GM19463 (cell line): Measurements from ENCODE around the gene LIG4.
A peak's percentile ranks its signal among the peaks of the same experiment; 100 is the strongest.

Experiments
- ATAC-seq: cut with Tn5 transposase; IDR thresholded peaks from one replicate; pipeline ENCODE4 v1.9.1; 2021; ENCODE audit warnings: mild to moderate bottlenecking, moderate library complexity; ENCODE audit not compliant: unreplicated experiment

LIG4 gene

DNA sequence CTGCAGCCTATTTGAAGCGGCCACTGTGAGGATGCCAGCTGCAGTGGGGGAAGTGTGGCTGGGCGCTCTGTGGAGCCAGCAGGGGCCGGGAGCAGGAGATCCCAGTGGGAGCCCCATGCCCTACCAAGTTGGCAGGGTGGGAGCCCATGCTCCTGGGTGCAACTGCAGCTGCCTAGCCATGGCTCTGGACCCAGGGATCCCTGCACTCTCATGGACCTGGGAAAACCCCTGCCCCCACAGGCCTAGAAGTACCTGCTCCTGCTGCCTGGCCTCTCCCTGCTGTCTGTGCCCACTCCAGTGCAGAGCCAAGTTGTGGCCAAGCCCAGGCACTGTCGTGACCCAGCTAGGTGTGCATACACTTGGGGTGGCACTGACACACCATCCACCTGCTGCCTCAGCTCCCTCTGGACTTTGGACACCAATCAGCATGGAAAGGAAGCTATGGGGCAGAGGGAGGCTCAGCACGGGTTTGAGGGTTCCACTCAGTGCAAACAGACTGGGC lies 20.9 kb downstream of the LIG4 start:
- no peak for ATAC-seq

DNA sequence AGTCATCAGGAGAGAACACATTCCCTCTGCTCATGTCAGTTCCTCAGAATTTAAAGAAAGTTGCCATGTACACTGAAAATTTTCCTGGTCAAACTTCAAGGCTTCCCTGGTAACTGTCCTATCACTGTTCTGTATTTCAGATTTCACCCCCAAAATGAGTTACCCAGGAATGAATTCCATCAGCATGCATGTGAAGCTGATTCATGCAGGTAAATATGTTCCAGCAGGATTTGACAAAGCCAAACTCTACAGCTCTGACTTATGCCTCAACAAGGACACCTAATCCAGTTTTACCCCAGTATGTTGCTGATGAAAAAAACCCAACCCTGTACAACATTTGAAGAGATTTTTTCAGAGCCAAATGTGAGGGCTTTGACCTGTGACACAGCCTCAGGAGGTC lies 21.5 kb downstream of the LIG4 start:
- no peak for ATAC-seq

DNA sequence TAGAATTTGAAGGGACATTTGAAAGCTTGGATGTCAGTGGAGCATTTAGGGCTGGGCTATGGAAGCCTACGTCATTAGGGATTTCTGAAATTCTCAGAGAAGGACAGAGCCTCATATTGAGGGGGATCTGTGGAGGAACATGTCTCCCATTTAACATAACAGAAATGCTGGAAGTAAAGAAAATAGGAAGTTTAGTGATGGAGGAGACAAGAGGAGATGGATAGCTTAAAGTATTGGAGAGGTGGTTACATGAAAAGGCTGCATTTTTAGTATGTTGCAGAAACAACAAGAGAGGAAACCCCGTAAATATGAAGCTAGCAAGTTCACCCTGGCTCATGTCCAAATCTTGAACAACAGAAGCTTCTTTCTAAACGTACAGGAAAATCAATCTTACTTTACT lies 24.4 kb downstream of the LIG4 start:
- ATAC-seq = no peak

DNA sequence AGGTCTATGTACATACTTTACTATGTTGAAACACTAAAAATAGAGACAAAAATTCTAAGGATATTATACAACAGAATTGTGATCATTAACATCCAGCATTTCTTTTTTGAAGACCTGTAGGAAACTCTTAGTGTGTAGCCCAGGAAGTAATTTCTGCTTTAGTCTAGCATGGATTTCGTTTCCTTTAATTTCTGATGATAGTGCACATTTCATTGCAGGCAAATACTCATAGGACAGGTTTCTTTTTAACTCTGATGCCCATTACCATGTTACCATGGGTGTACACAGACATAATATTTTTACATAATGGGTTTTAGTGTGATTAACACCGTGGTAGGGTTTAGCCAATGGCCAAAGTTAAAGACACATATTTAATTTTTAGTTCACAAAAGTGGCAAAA lies 27.1 kb downstream of the LIG4 start:
- no peak for ATAC-seq

DNA sequence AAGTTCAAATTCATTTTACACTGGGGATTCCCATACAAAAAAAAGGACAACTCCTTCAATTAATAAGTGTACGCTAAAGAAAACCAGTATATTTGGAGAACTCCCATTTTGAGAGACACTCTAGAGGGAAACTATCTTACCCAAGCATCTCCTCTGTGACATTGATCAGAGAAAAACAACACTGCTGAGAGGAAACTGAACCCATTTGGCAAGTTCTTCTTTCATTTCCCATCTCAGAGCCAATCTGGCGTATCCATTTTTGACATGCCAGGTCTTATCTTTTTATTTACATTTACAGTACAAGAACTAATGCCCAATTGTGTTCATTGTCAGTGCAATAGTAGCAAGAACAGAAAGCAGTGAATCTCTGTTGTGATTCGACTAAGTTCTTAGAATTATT lies 30.1 kb downstream of the LIG4 start:
- ATAC-seq = no peak

DNA sequence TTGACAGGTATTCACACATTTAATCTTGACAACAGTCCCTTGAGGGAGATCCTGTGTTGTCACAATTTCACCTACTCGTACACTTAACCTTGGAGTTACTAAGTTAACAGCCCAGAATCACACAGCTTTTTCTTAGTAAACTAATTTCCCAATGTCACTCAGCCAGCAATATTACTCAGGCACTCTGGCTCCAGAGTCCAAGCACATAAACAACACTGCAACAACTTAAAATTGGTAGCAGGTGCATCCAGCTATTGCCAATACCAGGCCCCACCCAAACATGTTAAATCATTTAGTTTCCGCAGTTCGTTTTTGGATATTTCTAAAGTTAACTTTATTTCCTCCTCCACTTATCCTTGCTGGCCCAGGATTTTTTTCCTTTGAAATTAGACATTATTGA lies 32.7 kb downstream of the LIG4 start:
- ATAC-seq = no peak

DNA sequence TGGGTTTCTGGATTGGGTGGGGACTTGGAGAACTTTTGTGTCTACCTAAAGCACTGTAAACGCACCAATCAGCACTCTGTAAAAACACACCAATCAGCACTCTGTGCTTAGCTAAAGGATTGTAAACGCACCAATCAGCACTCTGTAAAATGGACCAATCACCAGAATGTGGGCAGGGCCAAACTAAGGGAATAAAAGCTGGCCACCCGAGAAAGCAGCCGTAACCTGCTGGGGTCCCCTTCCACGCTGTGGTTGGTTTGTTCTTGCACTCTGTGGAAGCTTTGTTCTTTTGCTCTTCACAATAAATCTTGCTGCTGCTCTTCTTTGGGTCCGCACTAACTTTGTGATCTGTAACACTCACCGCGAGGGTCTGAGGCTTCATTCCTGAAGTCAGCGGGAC lies 37.3 kb downstream of the LIG4 start:
- ATAC-seq = no peak

DNA sequence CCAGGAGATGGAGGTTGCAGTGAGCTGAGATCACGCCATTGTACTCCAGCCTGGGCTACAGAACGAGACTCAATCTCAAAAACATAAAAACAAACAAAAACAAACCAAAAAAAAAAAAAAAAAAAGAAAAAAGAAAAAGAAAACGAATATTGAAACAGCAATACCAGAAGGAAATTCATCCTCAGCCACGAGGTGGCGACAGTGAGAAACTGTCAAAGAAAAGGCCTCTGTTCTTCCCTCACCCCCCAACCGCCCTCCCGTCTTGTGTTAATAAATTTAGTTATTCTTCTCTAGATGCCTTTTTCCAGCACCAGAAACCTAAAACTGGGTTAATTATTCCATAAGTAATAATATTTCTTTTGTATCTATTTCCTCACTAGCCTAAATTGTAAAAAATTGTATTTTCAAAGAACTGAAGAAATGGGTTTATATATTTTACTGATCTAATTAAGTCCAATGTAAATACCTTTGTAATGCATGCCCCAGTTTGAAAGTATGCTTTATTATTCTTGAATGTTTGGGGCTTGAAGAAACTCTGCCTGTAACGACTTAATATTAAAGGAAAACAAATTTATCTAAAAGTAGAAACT lies 38.6 kb downstream of the LIG4 start:
- ATAC-seq = peak; percentile 68

DNA sequence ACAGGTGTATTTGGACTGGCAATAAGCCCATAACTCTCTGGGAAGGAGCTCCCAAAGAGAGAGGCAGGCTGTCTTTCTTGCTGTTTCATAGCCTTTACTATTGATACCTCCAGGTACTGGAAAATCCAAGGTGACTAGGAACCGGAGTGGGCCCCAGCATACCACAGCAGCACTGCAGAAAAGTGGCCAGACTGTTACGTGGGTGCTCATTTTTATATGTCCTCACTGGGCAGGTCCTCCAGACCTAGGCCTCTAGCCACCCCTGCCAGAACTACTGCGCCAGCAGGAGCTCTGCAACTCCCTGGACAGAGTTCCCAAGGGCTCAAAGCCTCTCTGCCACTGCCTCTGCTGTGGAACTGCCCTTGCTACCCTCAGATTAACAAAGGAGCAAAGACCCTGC lies 46.4 kb downstream of the LIG4 start:
- ATAC-seq = no peak

DNA sequence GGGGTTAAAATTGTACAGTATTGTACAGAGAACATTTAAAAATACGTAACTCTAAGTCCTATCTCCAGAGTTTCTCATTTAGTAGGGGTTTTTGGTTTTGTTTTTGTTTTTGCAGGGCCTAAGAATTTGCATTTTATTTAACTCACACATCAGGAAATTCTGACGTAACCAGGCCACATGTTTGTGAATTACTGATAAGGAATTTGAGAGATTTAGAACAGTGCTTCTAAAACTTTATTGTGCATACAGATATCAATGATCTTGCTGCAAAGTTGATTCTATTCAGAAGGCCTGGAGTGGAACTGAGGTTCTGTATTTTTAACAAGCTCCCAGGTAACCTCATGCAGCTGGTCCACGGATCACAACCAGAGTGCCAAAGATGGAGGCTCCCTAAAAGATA lies 49.3 kb downstream of the LIG4 start:
- no peak for ATAC-seq

DNA sequence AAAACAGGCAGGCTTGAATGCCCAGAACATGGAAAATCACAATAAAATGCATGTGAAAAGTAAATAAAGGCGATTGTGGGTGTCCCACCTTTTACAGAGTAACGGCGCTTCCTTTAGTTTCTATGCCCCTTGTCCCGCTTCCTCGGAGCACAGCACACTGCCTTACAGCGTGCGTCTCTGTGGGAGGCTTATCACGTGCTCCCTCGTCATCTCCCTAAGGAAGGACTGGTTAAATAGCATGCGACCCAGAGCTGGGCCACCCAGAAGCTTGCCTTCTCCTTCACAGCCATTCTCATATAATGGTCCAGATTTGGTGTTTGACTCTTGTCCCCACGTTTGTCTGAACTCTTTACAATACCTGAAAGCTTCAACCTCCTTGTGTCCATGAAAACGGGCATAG lies 56.6 kb downstream of the LIG4 start:
- ATAC-seq = no peak
